ENCODE measurements around the gene ARFGAP3.

The ARFGAP3 gene

GRCh38 chr22:42793848-42794405 is 63.1 kb downstream of the ARFGAP3 start:
- peaks cover 23% of the 10 kb centered on the region for H3K36me3 Mint-ChIP-seq (ENCODE audit: low read depth)
- DNase-seq = no peak
- no peak for TF ChIP-seq CTCF (IDR thresholded peaks at IDR 0.05)
- H3K27ac Mint-ChIP-seq = no peak overlapping the region
- no peaks in the 10 kb centered on the region for H3K9me3 Mint-ChIP-seq
- no peak overlapping the region for H3K4me3 Mint-ChIP-seq
- H3K4me1 Mint-ChIP-seq = peaks cover 37% of the 10 kb centered on the region
- peaks cover 6% of the 10 kb centered on the region for H3K27me3 Mint-ChIP-seq (ENCODE audit: low read depth, poor library complexity)

GRCh38 chr22:42792909-42793847 is 63.9 kb downstream of the ARFGAP3 start:
- TF ChIP-seq CTCF (IDR thresholded peaks at IDR 0.05) = no peak
- Mint-ChIP-seq H3K4me3 (no peak overlapping the region), H3K4me1 (peaks cover 36% of the 10 kb centered on the region), H3K9me3 (no peaks in the 10 kb centered on the region), H3K36me3 (ENCODE audit: low read depth) (peaks cover 19% of the 10 kb centered on the region), H3K27ac (no peak overlapping the region), H3K27me3 (ENCODE audit: low read depth, poor library complexity) (peaks cover 6% of the 10 kb centered on the region)
- no peak for DNase-seq

GRCh38 chr22:42792453-42792908 is 64.6 kb downstream of the ARFGAP3 start:
- Mint-ChIP-seq H3K4me1 (peaks cover 37% of the 10 kb centered on the region), H3K27me3 (ENCODE audit: low read depth, poor library complexity) (peaks cover 10% of the 10 kb centered on the region), H3K9me3 (no peaks in the 10 kb centered on the region), H3K27ac (no peak overlapping the region), H3K4me3 (no peak overlapping the region), H3K36me3 (ENCODE audit: low read depth) (peaks cover 14% of the 10 kb centered on the region)
- no peak for TF ChIP-seq CTCF (IDR thresholded peaks at IDR 0.05)
- no peak for DNase-seq

GRCh38 chr22:42791721-42792452 is 65.2 kb downstream of the ARFGAP3 start:
- H3K27ac Mint-ChIP-seq = no peak overlapping the region
- H3K27me3 Mint-ChIP-seq (ENCODE audit: low read depth, poor library complexity) = peaks cover 13% of the 10 kb centered on the region
- peaks cover 8% of the 10 kb centered on the region for H3K36me3 Mint-ChIP-seq (ENCODE audit: low read depth)
- no peak for DNase-seq
- TF ChIP-seq CTCF (IDR thresholded peaks at IDR 0.05) = no peak
- H3K4me1 Mint-ChIP-seq = peaks cover 31% of the 10 kb centered on the region
- no peaks in the 10 kb centered on the region for H3K9me3 Mint-ChIP-seq
- no peak overlapping the region for H3K4me3 Mint-ChIP-seq

- Mint-ChIP-seq H3K9me3 (no peaks in the 10 kb centered on the region), H3K27me3 (ENCODE audit: low read depth, poor library complexity) (peaks cover 10% of the 10 kb centered on the region), H3K4me1 (peaks cover 9% of the 10 kb centered on the region), H3K27ac (no peak overlapping the region), H3K4me3 (no peak overlapping the region), H3K36me3 (ENCODE audit: low read depth) (no peaks in the 10 kb centered on the region)
- no peak for TF ChIP-seq CTCF (IDR thresholded peaks at IDR 0.05)
- no peak for DNase-seq
Measured at GRCh38 chr22:42788466-42788865, 68.6 kb downstream of the ARFGAP3 start.

Data from nephron progenitor cell (in vitro differentiated cells).